Amygdala (tissue), 56 donors: ENCODE measurements around the gene SCAF1.
"Not testable (repeated sequence)": the region's sequence is repeated elsewhere in the genome, so short reads cannot be mapped to it uniquely, and the experiment has no call there.

ENCODE experiments used
- DNase-seq, 56 donors: peaks; one replicate each; lab custom pipeline; 2025; lab: John Stamatoyannopoulos, UW

Gene SCAF1

GRCh38 chr19:49614096-49614833 is 27.7 kb upstream of the SCAF1 start:
- DNase-seq: no peak

GRCh38 chr19:49615861-49616260 is 26.1 kb upstream of the SCAF1 start:
- no peak for DNase-seq

GRCh38 chr19:49616532-49616931 is 25.5 kb upstream of the SCAF1 start:
- no peak for DNase-seq

- DNase-seq: no peak
These were observed 25.1 kb upstream of the SCAF1 start for GRCh38 chr19:49616945-49617344.

- DNase-seq: not testable (repeated sequence)
These were observed 24.1 kb upstream of the SCAF1 start for GRCh38 chr19:49617860-49618259.

DNA sequence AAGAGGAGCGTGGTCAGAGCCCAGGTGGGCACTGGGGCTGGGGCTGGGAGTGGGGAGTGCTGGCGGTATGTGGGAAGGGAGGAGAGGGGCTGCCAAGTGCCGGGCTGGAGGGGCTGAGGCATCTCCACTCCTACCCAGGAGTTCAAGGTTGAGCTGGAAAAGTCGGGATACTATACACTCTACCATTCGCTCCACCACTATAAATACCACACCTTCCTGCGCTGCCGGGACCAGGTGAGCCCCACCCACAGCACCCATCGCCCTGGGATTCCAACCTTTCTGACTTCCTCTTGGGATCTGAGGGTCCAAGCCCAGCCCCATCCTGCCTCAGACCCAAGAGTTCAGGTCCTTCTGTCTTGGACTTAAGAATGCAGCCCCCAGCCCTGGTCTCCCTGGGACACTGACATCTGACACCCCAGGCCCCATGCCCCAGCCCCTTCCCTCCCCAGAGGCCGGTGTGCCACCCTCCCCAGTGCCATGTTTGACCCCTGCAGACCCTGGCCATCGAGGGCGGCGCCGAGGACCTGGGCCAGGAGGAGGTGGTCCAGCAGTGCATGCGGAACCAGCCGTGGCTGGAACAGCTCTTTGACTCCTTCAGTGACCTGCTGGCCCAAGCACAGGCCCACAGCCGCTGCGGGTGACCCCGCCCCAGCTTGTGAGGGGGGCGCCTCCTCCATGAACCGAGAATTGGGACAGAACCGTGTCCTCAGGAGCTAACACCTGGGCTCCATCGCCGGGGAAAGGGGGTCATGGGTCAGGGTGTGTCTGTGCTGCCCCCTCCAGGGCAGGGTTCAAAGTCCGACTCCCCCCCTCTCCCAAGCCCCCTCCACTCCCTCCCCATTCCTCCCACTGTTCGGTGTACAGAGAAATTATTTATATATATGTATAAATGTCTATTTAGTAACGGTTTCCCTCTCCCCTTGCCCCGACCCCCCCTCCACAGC is 16.8 kb upstream of the SCAF1 start:
- no peak for DNase-seq

- no peak for DNase-seq
These were observed 15.8 kb upstream of the SCAF1 start for GRCh38 chr19:49626226-49626625.

DNA sequence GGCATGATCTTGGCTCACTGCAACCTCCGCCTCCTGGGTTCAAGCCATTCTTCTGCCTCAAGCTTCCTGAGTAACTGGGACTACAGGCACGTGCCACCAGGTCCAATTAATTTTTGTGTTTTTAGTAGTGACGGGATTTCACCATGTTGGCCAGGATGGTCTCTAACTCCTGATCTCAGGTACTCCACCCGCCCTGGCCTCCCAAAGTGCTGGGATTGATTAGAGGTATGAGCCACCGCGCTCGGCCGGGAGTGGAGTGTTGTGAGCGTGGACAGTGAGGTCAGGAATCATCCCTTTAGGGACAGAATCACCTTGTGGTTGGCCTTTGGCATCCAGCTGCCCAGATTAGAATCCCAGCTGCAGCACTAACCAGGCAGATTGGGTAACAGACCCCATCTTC is 12.3 kb upstream of the SCAF1 start:
- no peak for DNase-seq

DNA sequence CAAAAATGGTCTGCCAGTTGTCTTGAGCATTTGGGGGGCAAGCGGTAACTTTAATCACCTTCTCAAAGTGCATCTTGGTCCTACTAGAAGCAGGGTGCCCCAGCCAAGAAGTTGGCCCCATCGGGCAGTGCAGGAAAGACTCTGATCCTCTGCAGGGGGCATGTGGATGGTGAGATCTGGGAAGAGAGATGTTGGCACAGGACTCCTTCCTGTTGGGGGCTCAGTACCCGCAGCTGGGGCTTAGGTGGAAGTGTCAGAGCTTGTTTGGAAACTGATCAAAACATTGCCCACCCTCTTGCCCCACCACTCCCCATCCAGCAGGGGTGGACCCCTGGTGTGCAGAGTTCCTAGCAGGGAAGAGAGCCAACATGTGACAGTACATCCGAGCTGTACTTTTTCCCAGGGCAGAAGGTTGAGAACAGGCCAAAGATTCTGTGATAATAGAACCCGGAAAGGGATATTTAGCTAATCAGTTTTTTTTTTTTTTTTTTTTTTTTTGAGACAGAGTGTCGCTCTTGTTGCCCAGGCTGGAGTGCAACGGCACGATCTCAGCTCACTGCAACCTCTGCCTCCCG is 10.9 kb upstream of the SCAF1 start:
- peak in 1 of 56 donors; percentile 18 for DNase-seq

GRCh38 chr19:49631610-49632192 is 10.3 kb upstream of the SCAF1 start:
- DNase-seq: no peak

- DNase-seq: no peak
These were observed 9.4 kb upstream of the SCAF1 start for GRCh38 chr19:49632576-49632975.

DNA sequence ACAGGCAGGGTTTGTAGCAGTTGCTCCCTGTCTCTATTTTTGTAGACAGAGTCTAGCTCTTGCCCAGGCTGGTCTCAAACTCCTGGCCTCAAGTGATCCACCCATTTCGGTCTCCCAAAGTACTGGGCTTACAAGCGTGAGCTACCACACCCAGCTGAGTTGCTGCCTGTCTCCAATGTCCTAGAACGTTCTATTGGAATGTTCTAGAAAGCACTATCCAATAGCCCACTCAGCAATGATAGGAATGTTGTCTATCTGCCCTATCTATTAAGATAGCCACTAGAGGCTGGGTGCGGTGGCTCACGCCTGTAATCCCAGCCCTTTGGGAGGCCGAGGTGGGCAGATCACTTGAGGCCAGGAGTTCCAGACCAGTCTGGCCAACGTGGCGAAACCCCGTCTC is 8.7 kb upstream of the SCAF1 start:
- DNase-seq: peak in 1 of 56 donors; percentile 39

GRCh38 chr19:49635530-49636232 is 6.3 kb upstream of the SCAF1 start:
- DNase-seq: no peak

DNA sequence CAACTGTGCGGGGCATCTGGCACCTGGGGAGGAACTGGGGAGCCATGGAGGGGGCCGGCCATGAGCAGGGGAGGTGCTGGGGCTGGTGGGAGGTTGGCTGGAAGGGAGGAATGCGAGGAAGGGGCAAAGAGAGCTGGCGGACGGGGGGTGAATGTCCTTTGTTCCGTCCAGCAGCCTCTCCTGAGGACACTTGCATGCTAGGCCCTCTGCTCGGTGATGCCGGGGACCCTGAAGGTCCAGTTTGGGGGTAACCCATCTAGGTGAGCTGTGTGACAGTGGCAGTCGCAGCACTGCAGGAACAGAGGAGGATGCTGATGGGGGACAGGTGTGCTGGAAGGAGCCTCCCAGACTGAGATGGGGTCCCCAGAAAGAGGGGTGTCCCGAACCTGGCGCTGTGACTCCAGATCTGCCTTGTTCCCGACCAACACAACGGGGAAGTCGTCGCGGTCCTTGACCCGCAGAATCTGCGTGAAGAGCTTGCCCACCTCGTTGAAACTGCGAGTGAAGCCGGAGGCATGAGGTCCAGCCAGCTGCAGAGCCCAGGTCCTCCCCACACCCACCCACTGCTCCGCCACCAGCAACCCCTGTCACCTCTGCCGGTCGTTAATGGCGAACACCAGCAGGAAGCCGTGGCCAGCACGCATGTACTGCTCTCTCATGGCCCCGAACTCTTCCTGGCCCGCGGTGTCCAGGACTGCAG is 5.6 kb upstream of the SCAF1 start:
- DNase-seq: peak in 1 of 56 donors; percentile 13

GRCh38 chr19:49637821-49638738 is 3.9 kb upstream of the SCAF1 start:
- peak in 12 of 56 donors; percentile 4 to 43 (median 17) for DNase-seq

DNA sequence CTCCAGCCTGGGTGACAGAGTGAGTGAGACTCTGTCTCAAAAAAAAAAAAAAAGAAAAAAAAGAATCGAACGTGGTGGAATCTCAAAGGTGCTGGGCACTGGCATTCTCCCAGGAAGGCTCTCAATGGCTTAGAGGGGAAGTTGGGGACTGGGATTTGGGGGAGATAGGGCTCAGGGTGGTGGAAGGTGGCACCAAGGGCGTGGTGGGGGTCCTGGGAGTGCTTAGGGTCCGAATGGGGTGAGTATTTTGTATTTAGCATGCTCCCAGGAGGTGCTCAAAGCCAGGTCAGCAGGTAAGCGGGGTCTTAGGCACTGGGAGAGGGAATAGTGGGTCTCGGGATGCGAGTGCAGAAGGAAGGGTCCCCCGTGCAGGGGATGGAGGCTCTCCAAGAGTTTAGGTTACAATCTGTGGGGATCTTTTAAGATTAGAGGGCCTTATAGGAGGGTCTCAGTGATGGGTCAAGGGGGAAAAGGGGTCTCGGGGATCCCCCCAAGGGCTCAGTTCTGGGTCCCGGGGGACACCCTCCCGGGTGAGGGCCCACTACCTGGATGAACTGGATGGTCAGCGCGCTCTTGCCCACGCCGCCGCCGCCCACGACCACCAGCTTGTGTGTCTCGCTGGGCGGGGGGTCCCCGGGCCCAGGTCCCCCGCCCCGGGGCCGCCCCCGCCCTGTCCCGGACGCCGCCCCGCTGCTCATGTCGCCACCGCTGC is 2.5 kb upstream of the SCAF1 start:
- no peak for DNase-seq

DNA sequence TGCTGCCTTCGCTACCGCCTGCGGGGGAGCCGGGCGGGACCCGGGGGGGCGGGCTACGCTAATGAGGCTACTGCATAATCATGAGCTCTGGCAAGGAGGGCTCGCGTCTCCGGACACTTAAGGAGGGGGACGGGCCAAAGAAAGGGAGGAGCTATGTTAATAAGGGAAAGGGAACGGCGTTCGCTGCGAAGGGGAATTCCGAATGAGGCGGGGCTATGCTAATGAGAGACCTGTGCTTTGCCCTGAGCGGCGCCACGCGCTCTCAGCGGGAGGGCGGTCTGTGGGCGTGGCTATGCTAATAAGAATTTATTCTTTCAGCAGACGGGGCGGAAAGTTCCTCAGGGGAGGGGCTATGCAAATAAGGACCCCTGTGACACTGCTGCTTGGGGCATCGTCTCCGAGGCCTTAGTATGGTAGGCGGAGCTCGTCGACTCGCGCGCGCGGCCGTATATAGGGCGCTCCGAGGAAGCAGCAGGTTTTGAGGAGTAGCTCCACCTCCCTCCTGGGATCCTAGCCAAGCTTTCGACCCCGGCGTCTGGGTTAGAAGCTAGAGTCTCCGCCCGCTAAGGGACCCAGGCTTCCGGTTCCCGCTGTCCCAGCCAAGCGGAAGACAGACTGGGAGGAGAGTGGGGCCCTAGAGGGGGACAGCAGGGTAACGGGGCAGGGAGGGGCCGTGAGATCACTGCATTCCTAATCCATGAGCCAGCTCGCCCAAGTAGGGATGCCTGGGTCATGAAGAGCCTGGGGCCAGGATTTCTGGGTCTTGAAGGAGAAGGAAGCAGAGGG is 1.7 kb upstream of the SCAF1 start, which contains the start of gene RRAS:
RRAS (minus strand) TSS at position 31 of the 786 bp plus-strand sequence. CDS start 45 bp downstream, outside the sequence.
- DNase-seq: peak; percentile 36 to 100 (median 98)
